Panc1 (cell line): ENCODE measurements around the gene TRH. TPM values are rescaled to one million over a fixed set of nuclear protein-coding genes. Genes with fewer than 3 reads are reported as not detected.

ENCODE experiments used
- ATAC-seq: fragments of 200-7000 bp; cut with Tn5 transposase; 2 replicates; pipeline ENCODE4 v1.9.1; 2020; ENCODE audit warnings: mild to moderate bottlenecking, moderate library complexity
- BruUV-seq: library from RNA; stranded (reverse); fragments of 400-500 nt; replicated peaks from 2 replicates; lab custom pipeline; 2021; lab: Mats Ljungman, UMichigan
- CTCF ChIA-PET: fragments of 300-600 bp; sonication (Branson Sonifier 250); formaldehyde crosslinking; loops from one replicate; lab custom pipeline; 2022; ENCODE audit warnings: antibody characterized with exemption; lab: Charles Lee
- POLR2A ChIA-PET: fragments of 300-600 bp; sonication (Branson Sonifier 250); formaldehyde crosslinking; loops from one replicate; lab custom pipeline; 2022; ENCODE audit warnings: antibody characterized with exemption; lab: Charles Lee
- DNase-seq: peaks from one replicate; pipeline ENCODE4 v3.0.0-alpha.2; 2010; ENCODE audit warnings: low read depth, low spot score
- H3K27ac ChIP-seq: 2 replicates; pipeline ENCODE4 v1.5.1; 2011; ENCODE audit warnings: mild to moderate bottlenecking, low read length, inconsistent platforms
- H3K27me3 ChIP-seq: fragments of 200-500 bp; sonication (Bioruptor generic); 2 replicates; pipeline ENCODE4 v1.6.0; 2014; ENCODE audit warnings: low read length, inconsistent platforms; ENCODE audit not compliant: control insufficient read depth, insufficient read depth
- H3K36me3 ChIP-seq: fragments of 200-500 bp; sonication (Bioruptor generic); 2 replicates; pipeline ENCODE4 v1.5.1; 2014; ENCODE audit warnings: inconsistent platforms, mild to moderate bottlenecking, low read length, moderate library complexity; ENCODE audit not compliant: control insufficient read depth, insufficient read depth
- H3K4me1 ChIP-seq: 2 replicates; pipeline ENCODE4 v1.5.1; 2011; ENCODE audit warnings: inconsistent platforms, mild to moderate bottlenecking, low read length, moderate library complexity; ENCODE audit not compliant: control insufficient read depth, insufficient read depth
- H3K4me3 ChIP-seq, 2 experiments: 2 replicates each; pipeline ENCODE4 v1.5.1; 2011 to 2012; ENCODE audit warnings: low read depth in 2 of 2, low read length in 2 of 2, mild to moderate bottlenecking in 2 of 2, inconsistent platforms in 1 of 2, moderate library complexity in 1 of 2
- H3K9me3 ChIP-seq: fragments of 200-500 bp; sonication (Bioruptor generic); 2 replicates; pipeline ENCODE4 v1.5.1; 2014; ENCODE audit warnings: low read depth, mild to moderate bottlenecking, inconsistent platforms, low read length, moderate library complexity; ENCODE audit not compliant: control insufficient read depth, insufficient read depth
- POLR2AphosphoS5 ChIP-seq: IDR thresholded peaks from 2 replicates; pipeline ENCODE4 v1.6.1; 2012; ENCODE audit warnings: mild to moderate bottlenecking, low read depth, low read length, moderate library complexity
- SIN3A ChIP-seq: IDR thresholded peaks from 2 replicates; pipeline ENCODE4 v1.6.1; 2012; ENCODE audit warnings: low read depth, mild to moderate bottlenecking, low read length, moderate library complexity, borderline replicate concordance; ENCODE audit not compliant: insufficient read depth
- TCF7L2 ChIP-seq: IDR thresholded peaks from 2 replicates; pipeline ENCODE4 v1.6.1; 2011; ENCODE audit warnings: mild to moderate bottlenecking, low read depth, low read length, inconsistent platforms
- in situ Hi-C: cut with HindIII; loops from 2 replicates; pipeline ENCODE4 v1.10.0; 2016; ENCODE audit warnings: low sequenced_read_pairs, low pct_unique_long_range_greater_than_20kb
- intact Hi-C: fragments of 100-400 bp; cut with micrococcal nuclease; formaldehyde crosslinking; loops from one replicate; pipeline ENCODE4 v1.10.0; 2022; ENCODE audit not compliant: unreplicated experiment
- total RNA-seq: library from RNA; stranded (reverse); gene quantifications from one replicate; pipeline ENCODE4 v1.2.1, GENCODE V29; 2021; ENCODE audit not compliant: unreplicated experiment
- TF ChIP-seq, protein P1 (sequence below): fragments of 450-650 bp; IDR thresholded peaks from 2 replicates; pipeline ENCODE4 v1.5.1; 2017; ENCODE audit warnings: mild to moderate bottlenecking
- TF ChIP-seq, protein P2 (sequence below), 2 experiments: IDR thresholded peaks; 2 replicates each; pipeline ENCODE4 v1.6.1; 2011 to 2012; ENCODE audit warnings: low read depth in 2 of 2, control low read depth in 1 of 2, low read length in 1 of 2, mild to moderate bottlenecking in 1 of 2, moderate library complexity in 1 of 2; ENCODE audit not compliant: insufficient read depth in 1 of 2

The TRH gene
- total RNA-seq, 1 experiment from 2014 or later, result not detected

DNA sequence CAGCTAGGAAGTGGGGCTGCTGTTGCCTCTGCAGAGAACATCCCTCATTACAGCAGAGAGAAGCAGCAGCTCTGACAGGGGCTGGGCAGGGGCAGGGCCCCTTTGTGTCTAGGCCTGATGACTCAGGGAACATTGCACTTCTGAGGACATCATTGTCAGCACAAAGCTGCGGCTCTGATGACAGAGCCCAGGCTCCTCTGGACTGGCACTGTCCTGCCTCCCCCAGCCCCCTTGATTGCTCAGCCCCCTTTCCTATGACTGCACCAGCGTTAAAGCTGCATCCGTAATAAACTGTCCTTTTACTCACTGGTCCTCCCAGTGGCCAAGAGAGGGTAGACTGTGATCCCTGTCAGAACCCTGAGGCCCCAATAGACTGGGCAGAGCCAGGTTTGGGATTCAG lies 18.3 kb downstream of the TRH start:
- ATAC-seq, result peak; percentile 95
- ChIA-PET POLR2A (no interaction called here), CTCF (interaction anchor here (1.0 to 2.4 kb wide), 4 partner anchors 18 to 119 kb away, joined by 3 to 13 read pairs (median 4); no protein-coding TSS in a partner anchor)
- BruUV-seq, result no TSS peak
- Histone ChIP-seq H3K4me1 (no peaks in the 10 kb centered on the region), H3K27ac (no peak overlapping the region), H3K36me3 (no peaks in the 10 kb centered on the region), H3K27me3 (peaks cover 18% of the 10 kb centered on the region; the same call in 1 of the 2 replicates), H3K9me3 (no peaks in the 10 kb centered on the region), H3K4me3 (no peak overlapping the region)
- DNase-seq, result no peak
- TF ChIP-seq SIN3A (no peak), TCF7L2 (no peak)
- TF ChIP-seq, protein P1, sequence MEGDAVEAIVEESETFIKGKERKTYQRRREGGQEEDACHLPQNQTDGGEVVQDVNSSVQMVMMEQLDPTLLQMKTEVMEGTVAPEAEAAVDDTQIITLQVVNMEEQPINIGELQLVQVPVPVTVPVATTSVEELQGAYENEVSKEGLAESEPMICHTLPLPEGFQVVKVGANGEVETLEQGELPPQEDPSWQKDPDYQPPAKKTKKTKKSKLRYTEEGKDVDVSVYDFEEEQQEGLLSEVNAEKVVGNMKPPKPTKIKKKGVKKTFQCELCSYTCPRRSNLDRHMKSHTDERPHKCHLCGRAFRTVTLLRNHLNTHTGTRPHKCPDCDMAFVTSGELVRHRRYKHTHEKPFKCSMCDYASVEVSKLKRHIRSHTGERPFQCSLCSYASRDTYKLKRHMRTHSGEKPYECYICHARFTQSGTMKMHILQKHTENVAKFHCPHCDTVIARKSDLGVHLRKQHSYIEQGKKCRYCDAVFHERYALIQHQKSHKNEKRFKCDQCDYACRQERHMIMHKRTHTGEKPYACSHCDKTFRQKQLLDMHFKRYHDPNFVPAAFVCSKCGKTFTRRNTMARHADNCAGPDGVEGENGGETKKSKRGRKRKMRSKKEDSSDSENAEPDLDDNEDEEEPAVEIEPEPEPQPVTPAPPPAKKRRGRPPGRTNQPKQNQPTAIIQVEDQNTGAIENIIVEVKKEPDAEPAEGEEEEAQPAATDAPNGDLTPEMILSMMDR, result no peak; the same call in 1 of the 2 replicates
- TF ChIP-seq, protein P2, sequence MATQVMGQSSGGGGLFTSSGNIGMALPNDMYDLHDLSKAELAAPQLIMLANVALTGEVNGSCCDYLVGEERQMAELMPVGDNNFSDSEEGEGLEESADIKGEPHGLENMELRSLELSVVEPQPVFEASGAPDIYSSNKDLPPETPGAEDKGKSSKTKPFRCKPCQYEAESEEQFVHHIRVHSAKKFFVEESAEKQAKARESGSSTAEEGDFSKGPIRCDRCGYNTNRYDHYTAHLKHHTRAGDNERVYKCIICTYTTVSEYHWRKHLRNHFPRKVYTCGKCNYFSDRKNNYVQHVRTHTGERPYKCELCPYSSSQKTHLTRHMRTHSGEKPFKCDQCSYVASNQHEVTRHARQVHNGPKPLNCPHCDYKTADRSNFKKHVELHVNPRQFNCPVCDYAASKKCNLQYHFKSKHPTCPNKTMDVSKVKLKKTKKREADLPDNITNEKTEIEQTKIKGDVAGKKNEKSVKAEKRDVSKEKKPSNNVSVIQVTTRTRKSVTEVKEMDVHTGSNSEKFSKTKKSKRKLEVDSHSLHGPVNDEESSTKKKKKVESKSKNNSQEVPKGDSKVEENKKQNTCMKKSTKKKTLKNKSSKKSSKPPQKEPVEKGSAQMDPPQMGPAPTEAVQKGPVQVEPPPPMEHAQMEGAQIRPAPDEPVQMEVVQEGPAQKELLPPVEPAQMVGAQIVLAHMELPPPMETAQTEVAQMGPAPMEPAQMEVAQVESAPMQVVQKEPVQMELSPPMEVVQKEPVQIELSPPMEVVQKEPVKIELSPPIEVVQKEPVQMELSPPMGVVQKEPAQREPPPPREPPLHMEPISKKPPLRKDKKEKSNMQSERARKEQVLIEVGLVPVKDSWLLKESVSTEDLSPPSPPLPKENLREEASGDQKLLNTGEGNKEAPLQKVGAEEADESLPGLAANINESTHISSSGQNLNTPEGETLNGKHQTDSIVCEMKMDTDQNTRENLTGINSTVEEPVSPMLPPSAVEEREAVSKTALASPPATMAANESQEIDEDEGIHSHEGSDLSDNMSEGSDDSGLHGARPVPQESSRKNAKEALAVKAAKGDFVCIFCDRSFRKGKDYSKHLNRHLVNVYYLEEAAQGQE (IDR thresholded peaks at IDR 0.05; ENCODE audit: insufficient read depth in 1 of 2, low read depth in 2 of 2, low read length in 1 of 2), result no peak
- intact Hi-C loops (loop anchor here (5.0 kb wide), 1 partner anchor 50 kb away; no protein-coding TSS in a partner anchor), in situ Hi-C loops (no loop called here)

DNA sequence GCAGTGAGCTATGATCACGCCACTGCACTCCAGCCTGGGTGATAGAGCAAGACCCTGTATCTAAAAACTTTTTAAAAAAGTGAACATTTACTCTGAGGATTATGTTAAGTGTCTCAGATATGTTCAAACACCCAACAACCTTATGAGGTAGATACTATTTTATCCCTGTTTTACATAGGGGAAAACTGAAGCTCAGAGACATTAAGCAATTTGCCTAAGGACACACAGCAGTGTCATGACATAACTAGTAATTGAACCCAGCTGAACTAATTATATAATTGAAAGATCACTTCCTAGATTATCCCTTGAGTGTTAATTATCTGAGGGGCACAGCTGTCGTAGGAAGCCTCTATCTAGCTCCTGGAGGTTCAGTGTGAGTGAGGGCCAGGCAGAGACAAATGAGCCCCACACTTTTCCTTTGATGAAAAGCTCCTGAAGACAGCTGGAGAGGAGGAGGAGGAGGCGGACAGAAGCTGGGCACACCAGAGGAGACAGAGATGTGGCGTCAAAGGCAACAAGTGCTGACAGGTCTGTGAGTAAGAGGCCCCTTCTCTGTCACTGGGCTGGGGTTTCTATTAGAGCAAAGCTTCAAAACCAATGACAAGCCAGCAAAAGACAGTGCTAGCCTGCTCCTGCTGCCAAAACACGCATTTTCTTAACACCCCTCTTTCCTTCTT lies 20.5 kb downstream of the TRH start:
- no peak overlapping the region for H3K4me3 ChIP-seq
- no TSS peak for BruUV-seq
- ATAC-seq, result no peak
- no peaks in the 10 kb centered on the region for H3K36me3 ChIP-seq
- H3K27ac ChIP-seq, result no peak overlapping the region
- intact Hi-C loops, result loop anchor here (5.0 kb wide), 1 partner anchor 53 kb away; no protein-coding TSS in a partner anchor
- peaks cover 18% of the 10 kb centered on the region; the same call in 1 of the 2 replicates for H3K27me3 ChIP-seq
- in situ Hi-C loops, result no loop called here
- H3K4me1 ChIP-seq, result no peaks in the 10 kb centered on the region
- ChIA-PET CTCF (interaction anchor here (0.6 kb wide), 1 partner anchor 53 kb away, joined by 3 read pairs; no protein-coding TSS in a partner anchor), POLR2A (no interaction called here)
- no peaks in the 10 kb centered on the region for H3K9me3 ChIP-seq
- DNase-seq, result no peak
- TF ChIP-seq, protein P1, result no peak
- no peak for TF ChIP-seq SIN3A
- TF ChIP-seq TCF7L2, result no peak
- TF ChIP-seq POLR2AphosphoS5, result no peak
- TF ChIP-seq, protein P2 (IDR thresholded peaks at IDR 0.05; ENCODE audit: insufficient read depth in 1 of 2, low read depth in 2 of 2, low read length in 1 of 2), result no peak
